OCI-LY3 (cell line): ENCODE data around the gene CCDC187.

ENCODE experiments used
- H2AFZ ChIP-seq: fragments of 200-600, 300-600 bp; shearing (Covaris generic); 2 replicates; pipeline ENCODE4 v1.6.0; 2014; ENCODE audit warnings: antibody characterized with exemption, low read depth, low read length
- H3K27ac ChIP-seq: fragments of 200-600, 300-600 bp; sonication (generic); 2 replicates; pipeline ENCODE4 v1.5.1; 2014; ENCODE audit warnings: mild to moderate bottlenecking, low read length, moderate library complexity, mixed read lengths
- H3K27me3 ChIP-seq: fragments of 200-600, 300-600 bp; sonication (generic); 2 replicates; pipeline ENCODE4 v1.6.1; 2014; ENCODE audit warnings: low read depth, low read length, mixed read lengths
- H3K36me3 ChIP-seq: fragments of 200-600, 300-600 bp; sonication (generic); replicated peaks from 2 replicates; pipeline ENCODE3; 2014; ENCODE audit warnings: low read depth, low read length, mixed read lengths
- H3K4me1 ChIP-seq: fragments of 300-600, 200-600 bp; sonication (generic); 2 replicates; pipeline ENCODE4 v1.6.1; 2014; ENCODE audit warnings: low read length, mixed read lengths
- H3K4me2 ChIP-seq: fragments of 200-600, 300-600 bp; sonication (generic); 2 replicates; pipeline ENCODE4 v1.6.1; 2014; ENCODE audit warnings: low read length, mixed read lengths
- H3K4me3 ChIP-seq: fragments of 300-600, 200-600 bp; sonication (generic); 2 replicates; pipeline ENCODE4 v1.5.1; 2014; ENCODE audit warnings: antibody characterized with exemption, mild to moderate bottlenecking, low read length, moderate library complexity
- H3K79me2 ChIP-seq: fragments of 300-600, 200-600 bp; shearing (Covaris generic); 2 replicates; pipeline ENCODE4 v1.6.1; 2014; ENCODE audit warnings: mild to moderate bottlenecking, low read length, mixed read lengths
- H3K9ac ChIP-seq: fragments of 300-600, 200-600 bp; shearing (Covaris generic); 2 replicates; pipeline ENCODE4 v1.6.0; 2014; ENCODE audit warnings: mild to moderate bottlenecking, low read length, moderate library complexity
- H3K9me3 ChIP-seq: fragments of 200-600, 300-600 bp; shearing (Covaris generic); 2 replicates; pipeline ENCODE4 v1.6.1; 2014; ENCODE audit warnings: low read length, mixed read lengths; ENCODE audit not compliant: insufficient read depth
- H4K20me1 ChIP-seq: fragments of 200-600, 300-600 bp; sonication (generic); 2 replicates; pipeline ENCODE4 v1.6.1; 2016; ENCODE audit warnings: low read length, mixed read lengths; ENCODE audit not compliant: insufficient read depth
- EZH2phosphoT487 ChIP-seq: fragments of 200-600 bp; shearing (Covaris generic); IDR thresholded peaks from 2 replicates; pipeline ENCODE4 v1.6.1; 2018; ENCODE audit warnings: antibody characterized with exemption, mixed run types, low read depth
- TF ChIP-seq, protein P1 (sequence below): fragments of 200-600, 300-600 bp; sonication (generic); IDR thresholded peaks from 2 replicates; pipeline ENCODE4 v1.5.1; 2014; ENCODE audit warnings: antibody characterized with exemption, low read length, low read depth

The CCDC187 gene

DNA sequence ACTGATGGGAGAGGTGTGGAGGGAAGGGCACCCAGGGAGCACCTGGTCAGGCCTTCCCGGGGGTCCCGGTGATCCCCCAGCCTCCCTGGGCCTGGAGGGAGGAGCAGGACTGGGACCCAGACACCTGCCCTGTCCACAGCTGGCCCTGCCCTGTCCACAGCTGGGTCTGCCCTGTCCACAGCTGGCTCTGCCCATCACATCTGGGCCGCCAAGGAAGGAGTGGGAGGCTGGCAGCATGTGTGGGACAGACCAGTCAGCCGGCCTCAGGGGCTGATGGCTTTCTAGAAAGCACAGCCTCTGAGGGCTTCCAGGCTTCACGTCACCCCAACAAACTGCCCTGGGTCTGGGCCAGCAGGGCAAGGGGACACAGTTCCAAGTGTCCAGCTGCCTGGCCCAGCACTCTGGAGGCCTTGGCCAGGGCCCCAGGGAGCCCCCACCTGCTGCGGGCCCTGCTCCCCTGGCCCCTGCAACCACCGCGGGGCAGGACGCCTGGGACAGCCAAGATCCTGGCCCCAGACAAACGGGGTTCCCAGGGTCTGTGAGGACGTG, 47.4 kb upstream of the CCDC187 start:
- Histone ChIP-seq H2AFZ (no peak overlapping the region), H4K20me1 (peaks cover 3% of the 10 kb centered on the region; the same call in 1 of the 2 replicates), H3K9ac (no peak overlapping the region), H3K4me2 (no peak overlapping the region), H3K4me3 (no peak overlapping the region), H3K36me3 (no peaks in the 10 kb centered on the region), H3K79me2 (no peaks in the 10 kb centered on the region), H3K27me3 (peaks cover 20% of the 10 kb centered on the region), H3K4me1 (no peaks in the 10 kb centered on the region), H3K27ac (no peak overlapping the region), H3K9me3 (no peaks in the 10 kb centered on the region)
- TF ChIP-seq, protein P1, sequence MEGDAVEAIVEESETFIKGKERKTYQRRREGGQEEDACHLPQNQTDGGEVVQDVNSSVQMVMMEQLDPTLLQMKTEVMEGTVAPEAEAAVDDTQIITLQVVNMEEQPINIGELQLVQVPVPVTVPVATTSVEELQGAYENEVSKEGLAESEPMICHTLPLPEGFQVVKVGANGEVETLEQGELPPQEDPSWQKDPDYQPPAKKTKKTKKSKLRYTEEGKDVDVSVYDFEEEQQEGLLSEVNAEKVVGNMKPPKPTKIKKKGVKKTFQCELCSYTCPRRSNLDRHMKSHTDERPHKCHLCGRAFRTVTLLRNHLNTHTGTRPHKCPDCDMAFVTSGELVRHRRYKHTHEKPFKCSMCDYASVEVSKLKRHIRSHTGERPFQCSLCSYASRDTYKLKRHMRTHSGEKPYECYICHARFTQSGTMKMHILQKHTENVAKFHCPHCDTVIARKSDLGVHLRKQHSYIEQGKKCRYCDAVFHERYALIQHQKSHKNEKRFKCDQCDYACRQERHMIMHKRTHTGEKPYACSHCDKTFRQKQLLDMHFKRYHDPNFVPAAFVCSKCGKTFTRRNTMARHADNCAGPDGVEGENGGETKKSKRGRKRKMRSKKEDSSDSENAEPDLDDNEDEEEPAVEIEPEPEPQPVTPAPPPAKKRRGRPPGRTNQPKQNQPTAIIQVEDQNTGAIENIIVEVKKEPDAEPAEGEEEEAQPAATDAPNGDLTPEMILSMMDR = no peak
- no peak for TF ChIP-seq EZH2phosphoT487

DNA sequence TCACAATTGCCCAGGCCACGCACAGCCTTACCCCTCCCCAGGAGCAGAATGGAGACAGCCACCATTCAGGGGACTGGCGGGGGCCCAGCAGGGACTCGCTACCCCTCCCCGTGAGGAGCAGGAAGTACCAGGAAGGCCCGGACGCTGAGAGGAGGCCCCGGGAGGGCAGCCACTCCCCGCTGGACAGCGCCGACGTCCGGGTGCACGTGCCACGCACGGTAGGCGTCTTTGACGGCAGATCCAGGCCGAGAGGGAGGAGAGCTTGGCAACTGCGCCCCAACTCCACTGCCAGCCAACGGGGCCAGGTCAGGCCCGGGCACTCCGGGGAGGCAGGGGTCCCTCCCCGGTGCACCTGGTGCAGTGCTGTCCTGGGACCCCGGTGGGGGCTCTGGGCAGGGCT, 45.7 kb upstream of the CCDC187 start:
- no peak overlapping the region for H2AFZ ChIP-seq
- no peaks in the 10 kb centered on the region for H3K4me1 ChIP-seq
- peaks cover 3% of the 10 kb centered on the region; the same call in 1 of the 2 replicates for H4K20me1 ChIP-seq

DNA sequence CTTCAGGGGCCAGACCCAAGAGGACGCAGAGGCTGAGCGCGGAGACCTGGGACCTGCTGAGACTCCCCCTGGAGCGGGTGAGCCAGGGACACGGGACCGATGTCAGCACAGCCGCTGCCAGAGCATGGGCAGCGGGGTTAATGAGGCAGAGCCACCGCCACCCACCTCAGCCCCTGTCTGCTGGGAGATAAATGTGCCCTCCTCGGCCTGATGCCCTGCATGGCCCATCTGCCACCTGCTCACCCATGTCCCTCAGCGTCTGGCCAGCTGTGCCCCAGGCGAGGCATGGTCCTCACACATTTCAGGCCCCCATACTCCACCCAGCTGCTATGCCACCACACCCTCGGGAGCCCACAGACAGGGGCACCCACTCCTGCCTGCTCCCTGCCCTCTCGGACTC, 44.8 kb upstream of the CCDC187 start:
- H3K36me3 ChIP-seq = no peaks in the 10 kb centered on the region
- peaks cover 3% of the 10 kb centered on the region; the same call in 1 of the 2 replicates for H4K20me1 ChIP-seq
- no peak overlapping the region for H2AFZ ChIP-seq
- TF ChIP-seq, protein P1 = no peak
- no peak for TF ChIP-seq EZH2phosphoT487
- no peak overlapping the region for H3K27ac ChIP-seq
- H3K4me3 ChIP-seq = no peak overlapping the region
- H3K27me3 ChIP-seq = peaks cover 13% of the 10 kb centered on the region; the same call in 1 of the 2 replicates
- no peak overlapping the region for H3K9ac ChIP-seq
- H3K79me2 ChIP-seq = no peaks in the 10 kb centered on the region
- no peak overlapping the region for H3K4me2 ChIP-seq
- H3K4me1 ChIP-seq = no peaks in the 10 kb centered on the region
- H3K9me3 ChIP-seq = no peaks in the 10 kb centered on the region

More for the DNA sequence above, 45.7 kb upstream of the CCDC187 start:
- Histone ChIP-seq H3K9me3 (no peaks in the 10 kb centered on the region), H3K27me3 (peaks cover 19% of the 10 kb centered on the region), H3K9ac (no peak overlapping the region), H3K36me3 (no peaks in the 10 kb centered on the region), H3K79me2 (no peaks in the 10 kb centered on the region), H3K4me3 (no peak overlapping the region), H3K27ac (no peak overlapping the region), H3K4me2 (no peak overlapping the region)
- TF ChIP-seq EZH2phosphoT487 = no peak
- TF ChIP-seq, protein P1 = no peak

DNA sequence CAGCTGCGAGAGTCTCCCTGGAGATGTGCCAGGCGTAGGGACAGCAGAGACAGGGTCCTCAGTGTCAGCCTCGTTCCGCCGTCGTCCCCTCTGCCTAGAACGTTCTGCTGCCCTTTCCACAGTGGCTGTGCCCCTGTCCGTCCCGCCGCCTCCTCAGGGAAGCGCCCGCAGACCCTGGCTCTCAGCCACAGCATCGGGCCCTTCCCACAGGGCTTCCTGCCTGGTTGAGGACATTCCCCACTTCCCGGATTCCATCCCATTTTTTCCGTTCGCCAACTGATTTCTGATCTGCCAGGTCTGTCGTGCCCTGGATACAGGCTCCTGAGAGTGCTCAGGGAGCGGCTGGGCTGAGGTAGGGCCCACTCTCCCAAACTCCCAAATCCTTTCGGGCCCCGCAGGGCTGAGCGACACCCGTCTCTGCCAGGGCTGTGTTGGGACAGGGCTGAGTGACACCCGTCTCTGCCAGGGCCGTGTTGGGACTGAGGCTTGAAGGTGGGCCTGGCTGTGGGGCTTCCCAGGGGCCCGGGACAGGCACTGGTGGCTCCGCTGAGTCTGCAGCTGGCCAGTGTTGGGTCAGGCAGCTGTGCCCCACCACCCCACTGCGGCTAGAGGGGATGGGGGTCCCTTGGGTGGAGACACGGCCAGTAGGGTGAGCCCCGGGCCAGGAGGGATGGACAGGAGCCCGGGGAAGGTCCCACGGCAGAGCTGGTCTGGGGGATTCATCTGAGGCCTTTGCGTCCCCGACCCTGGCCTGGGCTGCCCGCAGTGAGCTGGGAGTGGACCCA, 43.8 kb upstream of the CCDC187 start:
- Histone ChIP-seq H2AFZ (no peak overlapping the region), H3K4me3 (no peak overlapping the region), H3K9me3 (no peaks in the 10 kb centered on the region), H4K20me1 (no peaks in the 10 kb centered on the region), H3K27me3 (peaks cover 2% of the 10 kb centered on the region; the same call in 1 of the 2 replicates), H3K27ac (no peak overlapping the region), H3K79me2 (no peaks in the 10 kb centered on the region), H3K36me3 (no peaks in the 10 kb centered on the region), H3K9ac (no peak overlapping the region), H3K4me2 (no peak overlapping the region), H3K4me1 (no peaks in the 10 kb centered on the region)
- TF ChIP-seq EZH2phosphoT487 = no peak
- TF ChIP-seq, protein P1 = no peak
